Naive B cell (primary cell): Measurements from ENCODE around the gene TCF7L2. TPM values are rescaled to one million over a fixed set of nuclear protein-coding genes. Genes with fewer than 3 reads are reported as not detected.
"Not testable (repeated sequence)": the region's sequence is repeated elsewhere in the genome, so short reads cannot be mapped to it uniquely, and the experiment has no call there.

Experiments
- ATAC-seq, 2 donors: fragments of 150-1000 bp; cut with Tn5 transposase; 2 replicates each; pipeline ENCODE4 v1.10.0; 2021; ENCODE audit warnings: low read depth in 2 of 2, mild to moderate bottlenecking in 2 of 2, moderate library complexity in 2 of 2
- DNase-seq: peaks from one replicate; pipeline ENCODE4 v3.0.0; 2022
- H3K27ac Mint-ChIP-seq, 6 donors: one replicate each; pipeline ENCODE4 v1.8.0; 2020 to 2022; ENCODE audit warnings: mild to moderate bottlenecking in 6 of 6, mixed read lengths in 6 of 6, moderate library complexity in 5 of 6, inconsistent platforms in 2 of 6
- H3K27me3 Mint-ChIP-seq, 3 donors: one replicate each; pipeline ENCODE4 v1.8.0; 2021 to 2022; ENCODE audit warnings: mixed read lengths in 3 of 3, mild to moderate bottlenecking in 1 of 3
- H3K36me3 Mint-ChIP-seq, 2 donors: one replicate each; pipeline ENCODE4 v1.8.0; 2020 to 2022; ENCODE audit warnings: mixed read lengths in 2 of 2, inconsistent platforms in 1 of 2, mild to moderate bottlenecking in 1 of 2
- H3K4me1 Mint-ChIP-seq, 3 donors: one replicate each; pipeline ENCODE4 v1.8.0; 2020 to 2022; ENCODE audit warnings: mixed read lengths in 3 of 3, inconsistent platforms in 1 of 3, mild to moderate bottlenecking in 1 of 3, moderate library complexity in 1 of 3
- H3K4me3 Mint-ChIP-seq, 8 donors: one replicate each; pipeline ENCODE4 v1.8.0; 2020 to 2022; ENCODE audit warnings: mild to moderate bottlenecking in 8 of 8, mixed read lengths in 8 of 8, moderate library complexity in 8 of 8, inconsistent platforms in 2 of 8
- H3K9me3 Mint-ChIP-seq, 7 donors: one replicate each; pipeline ENCODE4 v1.8.0; 2020 to 2022; ENCODE audit warnings: mixed read lengths in 7 of 7, mild to moderate bottlenecking in 5 of 7, inconsistent platforms in 2 of 7, moderate library complexity in 1 of 7
- polyA plus RNA-seq, 6 donors: library from polyadenylated mRNA; unstranded; fragments of 300-500 nt; fragmentation: Illumina TruSeq; gene quantifications; one replicate each; pipeline ENCODE4 v1.2.3, GENCODE V29; 2021; ENCODE audit warnings: low read depth in 6 of 6

Gene TCF7L2
- polyA plus RNA-seq, 6 donors from 2014 or later, result 0.30 TPM; not detected in 5

- no peak for ATAC-seq
These were observed 153.2 kb downstream of the TCF7L2 start for GRCh38 chr10:113103131-113103840.

GRCh38 chr10:113104047-113104446 is 154.0 kb downstream of the TCF7L2 start:
- Mint-ChIP-seq H3K27ac (no peak overlapping the region), H3K9me3 (no peaks in the 10 kb centered on the region), H3K4me1 (no peaks in the 10 kb centered on the region), H3K27me3 (no peaks in the 10 kb centered on the region), H3K36me3 (no peaks in the 10 kb centered on the region), H3K4me3 (no peak overlapping the region)
- no peak for ATAC-seq
- DNase-seq, result no peak

More at GRCh38 chr10:113103131-113103840, 153.2 kb downstream of the TCF7L2 start:
- Mint-ChIP-seq H3K27ac (no peak overlapping the region), H3K9me3 (no peaks in the 10 kb centered on the region), H3K4me3 (no peak overlapping the region), H3K27me3 (no peaks in the 10 kb centered on the region), H3K36me3 (no peaks in the 10 kb centered on the region), H3K4me1 (no peaks in the 10 kb centered on the region)
- no peak for DNase-seq

- no peaks in the 10 kb centered on the region for H3K27me3 Mint-ChIP-seq
- H3K4me3 Mint-ChIP-seq, result no peak overlapping the region
- no peaks in the 10 kb centered on the region for H3K36me3 Mint-ChIP-seq
- no peak for ATAC-seq
- DNase-seq, result no peak
- H3K27ac Mint-ChIP-seq, result no peak overlapping the region
- no peaks in the 10 kb centered on the region for H3K9me3 Mint-ChIP-seq
- no peaks in the 10 kb centered on the region for H3K4me1 Mint-ChIP-seq
These were observed 158.3 kb downstream of the TCF7L2 start for GRCh38 chr10:113108194-113108835.

- DNase-seq (no peak), ATAC-seq (no peak)
- H3K4me1 Mint-ChIP-seq, result no peaks in the 10 kb centered on the region
- no peaks in the 10 kb centered on the region for H3K36me3 Mint-ChIP-seq
- H3K27ac Mint-ChIP-seq, result no peak overlapping the region
- no peak overlapping the region for H3K4me3 Mint-ChIP-seq
- no peaks in the 10 kb centered on the region for H3K9me3 Mint-ChIP-seq
- no peaks in the 10 kb centered on the region for H3K27me3 Mint-ChIP-seq
These were observed 158.9 kb downstream of the TCF7L2 start for GRCh38 chr10:113108948-113109347.

- not testable (repeated sequence) for H3K9me3 Mint-ChIP-seq, H3K27ac Mint-ChIP-seq, H3K27me3 Mint-ChIP-seq, DNase-seq, ATAC-seq, H3K4me1 Mint-ChIP-seq, H3K4me3 Mint-ChIP-seq, H3K36me3 Mint-ChIP-seq
These were observed 159.4 kb downstream of the TCF7L2 start for GRCh38 chr10:113109482-113109881.

- ATAC-seq, result no peak
- Mint-ChIP-seq H3K27ac (no peak overlapping the region), H3K27me3 (no peaks in the 10 kb centered on the region), H3K9me3 (no peaks in the 10 kb centered on the region), H3K4me3 (no peak overlapping the region), H3K4me1 (no peaks in the 10 kb centered on the region), H3K36me3 (no peaks in the 10 kb centered on the region)
- no peak for DNase-seq
These were observed 161.2 kb downstream of the TCF7L2 start for GRCh38 chr10:113111260-113111659.

GRCh38 chr10:113111900-113112853 is 162.1 kb downstream of the TCF7L2 start:
- ATAC-seq (no peak), DNase-seq (no peak)
- Mint-ChIP-seq H3K36me3 (no peaks in the 10 kb centered on the region), H3K9me3 (no peaks in the 10 kb centered on the region), H3K27ac (no peak overlapping the region), H3K27me3 (no peaks in the 10 kb centered on the region), H3K4me3 (no peak overlapping the region), H3K4me1 (no peaks in the 10 kb centered on the region)

GRCh38 chr10:113113241-113113640 is 163.2 kb downstream of the TCF7L2 start:
- ATAC-seq (no peak), DNase-seq (no peak)
- Mint-ChIP-seq H3K9me3 (no peaks in the 10 kb centered on the region), H3K27ac (peak overlapping the region in 1 of 6 donors; percentile 59), H3K4me1 (no peaks in the 10 kb centered on the region), H3K36me3 (no peaks in the 10 kb centered on the region), H3K27me3 (no peaks in the 10 kb centered on the region), H3K4me3 (no peak overlapping the region)

- ATAC-seq (no peak), DNase-seq (no peak)
- no peak overlapping the region for H3K27ac Mint-ChIP-seq
- H3K36me3 Mint-ChIP-seq, result no peaks in the 10 kb centered on the region
- no peaks in the 10 kb centered on the region for H3K9me3 Mint-ChIP-seq
- no peaks in the 10 kb centered on the region for H3K27me3 Mint-ChIP-seq
- H3K4me1 Mint-ChIP-seq, result no peaks in the 10 kb centered on the region
- no peak overlapping the region for H3K4me3 Mint-ChIP-seq
These were observed 163.9 kb downstream of the TCF7L2 start for GRCh38 chr10:113113918-113114317.

GRCh38 chr10:113115556-113115955 is 165.5 kb downstream of the TCF7L2 start:
- Mint-ChIP-seq H3K27ac (no peak overlapping the region), H3K9me3 (no peaks in the 10 kb centered on the region), H3K36me3 (no peaks in the 10 kb centered on the region), H3K4me3 (no peak overlapping the region), H3K27me3 (peaks cover 0 to 2% (median 0%) of the 10 kb centered on the region in 3 donors), H3K4me1 (no peaks in the 10 kb centered on the region)
- ATAC-seq, result no peak
- no peak for DNase-seq

- Mint-ChIP-seq H3K27me3 (peaks cover 8 to 10% (median 10%) of the 10 kb centered on the region in 3 donors), H3K4me3 (no peak overlapping the region)
- ATAC-seq, result no peak
These were observed 168.8 kb downstream of the TCF7L2 start for GRCh38 chr10:113118882-113119281.

GRCh38 chr10:113119801-113120200 is 169.8 kb downstream of the TCF7L2 start:
- Mint-ChIP-seq H3K9me3 (no peaks in the 10 kb centered on the region), H3K27me3 (peaks cover 14 to 18% (median 16%) of the 10 kb centered on the region in 3 donors), H3K4me3 (no peak overlapping the region), H3K36me3 (no peaks in the 10 kb centered on the region), H3K4me1 (no peaks in the 10 kb centered on the region), H3K27ac (no peak overlapping the region)
- no peak for DNase-seq
- no peak for ATAC-seq

More at GRCh38 chr10:113118882-113119281, 168.8 kb downstream of the TCF7L2 start:
- Mint-ChIP-seq H3K36me3 (no peaks in the 10 kb centered on the region), H3K27ac (no peak overlapping the region), H3K9me3 (no peaks in the 10 kb centered on the region), H3K4me1 (no peaks in the 10 kb centered on the region)
- DNase-seq, result no peak

GRCh38 chr10:113121153-113121552 is 171.1 kb downstream of the TCF7L2 start:
- H3K27me3 Mint-ChIP-seq, result peaks cover 17 to 24% (median 24%) of the 10 kb centered on the region in 3 donors
- ATAC-seq, result no peak
- H3K4me1 Mint-ChIP-seq, result peaks cover 0 to under 1% (median 0%) of the 10 kb centered on the region in 3 donors
- no peaks in the 10 kb centered on the region for H3K36me3 Mint-ChIP-seq
- H3K4me3 Mint-ChIP-seq, result no peak overlapping the region
- H3K9me3 Mint-ChIP-seq, result no peaks in the 10 kb centered on the region
- no peak overlapping the region for H3K27ac Mint-ChIP-seq
- no peak for DNase-seq
